Right hindlimb (tissue), 1 donor: ENCODE data around the gene DLD.
"Not testable (repeated sequence)": the region's sequence is repeated elsewhere in the genome, so short reads cannot be mapped to it uniquely, and the experiment has no call there.

Source experiments
- DNase-seq: peaks from one replicate; pipeline ENCODE4 v3.0.0-alpha.2; 2018

DLD gene

GRCh38 chr7:107890962-107891635 lies at the start of gene DLD:
TSS of gene DLD (plus strand) at chr7:107891183. CDS start at chr7:107891251, 68 bp downstream.
- peak; percentile 95 for DNase-seq

GRCh38 chr7:107842213-107842612 lies 48.8 kb upstream of the DLD start:
- DNase-seq: no peak

GRCh38 chr7:107843184-107843583 lies 47.8 kb upstream of the DLD start:
- no peak for DNase-seq

- no peak for DNase-seq
Measured at GRCh38 chr7:107846324-107846723, 44.7 kb upstream of the DLD start.

GRCh38 chr7:107847168-107847835 lies 43.7 kb upstream of the DLD start:
- no peak for DNase-seq

GRCh38 chr7:107847836-107848175 lies 43.2 kb upstream of the DLD start:
- not testable (repeated sequence) for DNase-seq

GRCh38 chr7:107848211-107848610 lies 42.8 kb upstream of the DLD start:
- not testable (repeated sequence) for DNase-seq

- DNase-seq: no peak
Measured at GRCh38 chr7:107850216-107850615, 40.8 kb upstream of the DLD start.

- no peak for DNase-seq
Measured at GRCh38 chr7:107850643-107851042, 40.3 kb upstream of the DLD start.

- no peak for DNase-seq
Measured at GRCh38 chr7:107854454-107854853, 36.5 kb upstream of the DLD start.

- no peak for DNase-seq
Measured at GRCh38 chr7:107854989-107855388, 36.0 kb upstream of the DLD start.

- DNase-seq: no peak
Measured at GRCh38 chr7:107856806-107857540, 34.0 kb upstream of the DLD start.

GRCh38 chr7:107857541-107857912 lies 33.5 kb upstream of the DLD start:
- DNase-seq: no peak

- no peak for DNase-seq
Measured at GRCh38 chr7:107858280-107858679, 32.7 kb upstream of the DLD start.

- no peak for DNase-seq
Measured at GRCh38 chr7:107860279-107860961, 30.6 kb upstream of the DLD start.

GRCh38 chr7:107860981-107861652 lies 29.9 kb upstream of the DLD start:
- DNase-seq: no peak

GRCh38 chr7:107865956-107866775 lies 24.8 kb upstream of the DLD start:
- no peak for DNase-seq

- DNase-seq: no peak
Measured at GRCh38 chr7:107867858-107868466, 23.0 kb upstream of the DLD start.

GRCh38 chr7:107870427-107871000 lies 20.5 kb upstream of the DLD start:
- DNase-seq: no peak

- DNase-seq: no peak
Measured at GRCh38 chr7:107874111-107874510, 16.9 kb upstream of the DLD start.
